Ovary (tissue), 9 donors: ENCODE data around the gene LCN1. TPM values are rescaled to one million over a fixed set of nuclear protein-coding genes. Genes with fewer than 3 reads are reported as not detected.

Source experiments
- DNase-seq, 5 donors: peaks; one replicate each; pipeline ENCODE4 v3.0.0-alpha.2; 2019 to 2020
- H3K27ac ChIP-seq, 2 donors: fragments of 200-600 bp; one replicate each; pipeline versions ENCODE4 v1.5.1 to v1.8.0; 2019 to 2022
- H3K27me3 ChIP-seq: fragments of 200-600 bp; one replicate; pipeline ENCODE4 v1.8.0; 2022
- H3K36me3 ChIP-seq: fragments of 200-600 bp; sonication (generic); one replicate; pipeline ENCODE4 v1.5.1; 2019
- H3K4me1 ChIP-seq: one replicate; pipeline ENCODE4 v1.8.1; 2013; ENCODE audit warnings: mild to moderate bottlenecking, moderate library complexity; ENCODE audit not compliant: insufficient read depth
- H3K4me3 ChIP-seq: fragments of 200-600 bp; sonication (generic); one replicate; pipeline ENCODE4 v1.5.1; 2017
- H3K9me3 ChIP-seq, 2 donors: fragments of 200-600 bp in 1 of 2; sonication (generic) in 1 of 2; one replicate each; pipeline versions ENCODE4 v1.5.1 to v1.8.1; 2013 to 2019; ENCODE audit warnings: mild to moderate bottlenecking in 1 of 2, moderate library complexity in 1 of 2
- EP300 ChIP-seq: sonication (generic); formaldehyde crosslinking; IDR thresholded peaks from one replicate; pipeline ENCODE4 v1.6.1; 2017; ENCODE audit warnings: antibody characterized with exemption
- POLR2A ChIP-seq: fragments of 450-650 bp; IDR thresholded peaks from one replicate; pipeline ENCODE4 v1.6.1; 2017; ENCODE audit warnings: antibody characterized with exemption, mild to moderate bottlenecking, moderate library complexity
- WGBS, 3 donors: extraction: QIAGEN DNeasy Blood & Tissue Kit in 1 of 3; methylation state at CpG; one replicate each; pipeline versions ENCODE4 v1.1.5 to v1.1.7; 2013 to 2017; 5-methylcytosine and 5-hydroxymethylcytosine counted together
- intact Hi-C, 4 donors: fragments of 100-400 bp; cut with DNase I; formaldehyde crosslinking; loops; one replicate each; pipeline versions ENCODE4 v1.11.0 to v1.15.1; 2022 to 2023
- polyA plus RNA-seq, 2 donors: library from polyadenylated mRNA; stranded (reverse); fragments of 200-250 nt in 1 of 2; fragments of 350-450 nt in 1 of 2; fragmentation: Illumina TruSeq in 1 of 2; extraction: RNeasy Lipid Tissue Mini Kit (QIAGEN cat#74804) in 1 of 2; gene quantifications; one replicate each; pipeline ENCODE4 v1.2.3, GENCODE V29; 2013 to 2014
- total RNA-seq, 7 donors: library from RNA; depleted of rRNA in 2 of 7; stranded (reverse); fragments of >200 nt in 2 of 7; fragmentation: NEBNext Ultra II Directional in 3 of 7; extraction: Animal tissue kit (Norgen Biotek cat#: 25700) in 3 of 7; gene quantifications; one replicate each; pipeline versions ENCODE4 v1.1.0 to v1.2.4, GENCODE V29; 2016 to 2023
- TF ChIP-seq, protein P1 (sequence below), 3 donors: fragments of 450-650 bp in 2 of 3; fragments of 200-600 bp in 1 of 3; IDR thresholded peaks; one replicate each; pipeline versions ENCODE4 v1.5.1 to v1.8.0; 2016 to 2022; ENCODE audit warnings: antibody characterized with exemption in 3 of 3, mild to moderate bottlenecking in 1 of 3
- donor health status: DM: no; HTN: no; CAD: no; lungs with moderate emphysema.
- donor health status: DM: no; HTN: no; CAD: no.
- donor health status: Bipolar disorder and iron deficiency.
- donor health status: DM: yes; HTN: yes; CAD: no.
- donor health status: DM: no; HTN: no; CAD: no.
- donor health status: DM: yes; HTN: yes; CAD: no.

Gene LCN1
- total and polyA plus RNA-seq, 9 donors: 2.3 to 5.3 TPM; not detected in 7

DNA sequence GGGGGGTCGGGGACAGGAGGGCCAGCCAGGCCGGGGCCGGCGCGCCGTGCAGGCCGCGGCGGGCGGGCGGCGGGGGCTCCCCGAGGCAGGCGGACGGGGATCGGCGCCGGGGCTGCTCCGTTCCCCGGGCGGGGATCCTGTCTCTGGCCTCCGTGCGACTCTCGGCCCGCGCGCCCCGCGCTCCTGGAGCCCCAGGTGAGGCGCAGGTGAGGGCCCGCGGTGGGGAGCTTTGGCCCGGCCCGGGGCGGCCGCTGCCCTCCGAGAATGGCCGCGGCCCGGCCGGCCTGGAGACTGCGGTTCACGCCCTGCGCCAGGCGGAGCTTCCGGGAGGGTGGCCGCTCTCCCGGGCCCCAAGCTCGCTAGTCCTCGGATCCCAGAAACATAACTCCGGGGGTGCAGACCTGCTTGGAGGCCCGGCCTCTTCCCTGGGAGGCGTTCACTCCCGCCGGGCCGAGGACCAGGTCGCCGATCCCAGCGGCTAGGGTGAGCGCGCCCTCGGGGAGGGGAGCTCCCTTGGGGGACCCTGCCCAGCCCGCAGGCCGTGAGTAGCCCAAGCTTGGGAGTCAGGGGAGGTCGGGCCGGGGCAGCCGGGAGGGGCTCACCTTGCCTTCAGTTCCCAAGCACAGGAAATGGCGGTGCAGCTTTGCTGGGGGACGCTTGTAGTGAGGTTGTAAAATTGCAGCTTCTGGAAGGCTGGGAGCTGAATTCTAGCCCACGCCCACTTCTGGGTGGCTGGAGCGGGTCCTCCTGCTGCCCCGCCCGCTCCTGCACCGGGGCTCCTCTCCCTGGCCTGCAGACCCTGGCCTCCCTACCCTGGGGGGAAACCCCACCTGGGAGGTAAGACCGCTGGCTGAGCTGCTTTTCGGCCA is 40.9 kb upstream of the LCN1 start:
- H3K4me1 ChIP-seq: peaks cover 4% of the 10 kb centered on the region
- H3K27ac ChIP-seq: peak overlapping the region; percentile 5 to 10
- peak overlapping the region; percentile 48 for H3K4me3 ChIP-seq
- intact Hi-C loops: no loop called here
- 1% methylated on average over 57 to 76 of the region's 76 CpGs for WGBS, 3 donors
- H3K36me3 ChIP-seq: no peaks in the 10 kb centered on the region
- DNase-seq: peak in 1 of 5 donors; percentile 48
- H3K27me3 ChIP-seq: no peaks in the 10 kb centered on the region
- TF ChIP-seq, protein P1, sequence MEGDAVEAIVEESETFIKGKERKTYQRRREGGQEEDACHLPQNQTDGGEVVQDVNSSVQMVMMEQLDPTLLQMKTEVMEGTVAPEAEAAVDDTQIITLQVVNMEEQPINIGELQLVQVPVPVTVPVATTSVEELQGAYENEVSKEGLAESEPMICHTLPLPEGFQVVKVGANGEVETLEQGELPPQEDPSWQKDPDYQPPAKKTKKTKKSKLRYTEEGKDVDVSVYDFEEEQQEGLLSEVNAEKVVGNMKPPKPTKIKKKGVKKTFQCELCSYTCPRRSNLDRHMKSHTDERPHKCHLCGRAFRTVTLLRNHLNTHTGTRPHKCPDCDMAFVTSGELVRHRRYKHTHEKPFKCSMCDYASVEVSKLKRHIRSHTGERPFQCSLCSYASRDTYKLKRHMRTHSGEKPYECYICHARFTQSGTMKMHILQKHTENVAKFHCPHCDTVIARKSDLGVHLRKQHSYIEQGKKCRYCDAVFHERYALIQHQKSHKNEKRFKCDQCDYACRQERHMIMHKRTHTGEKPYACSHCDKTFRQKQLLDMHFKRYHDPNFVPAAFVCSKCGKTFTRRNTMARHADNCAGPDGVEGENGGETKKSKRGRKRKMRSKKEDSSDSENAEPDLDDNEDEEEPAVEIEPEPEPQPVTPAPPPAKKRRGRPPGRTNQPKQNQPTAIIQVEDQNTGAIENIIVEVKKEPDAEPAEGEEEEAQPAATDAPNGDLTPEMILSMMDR (IDR thresholded peaks at IDR 0.05): no peak
- TF ChIP-seq EP300: no peak
- H3K9me3 ChIP-seq: no peaks in the 10 kb centered on the region

DNA sequence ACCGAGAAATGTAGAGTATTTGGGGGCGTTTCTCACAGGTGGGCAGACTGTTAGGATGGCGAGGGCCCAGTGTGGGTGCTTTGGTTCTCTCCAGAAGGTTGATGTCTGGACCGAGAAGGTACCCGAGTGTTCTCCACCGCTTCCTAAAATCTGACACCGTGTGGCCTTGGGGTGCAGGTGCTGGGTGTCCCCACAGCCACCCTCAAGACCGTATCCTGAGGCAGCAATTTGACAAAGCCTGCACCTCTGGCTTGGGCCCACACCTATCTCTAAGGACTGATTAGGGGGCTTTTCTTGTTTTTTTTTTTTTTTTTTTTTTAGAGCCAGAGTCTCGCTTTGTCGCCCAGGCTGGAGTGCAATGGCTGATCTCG is 40.3 kb upstream of the LCN1 start:
- intact Hi-C loops: no loop called here
- WGBS, 3 donors: 40 to 46% (median 44%) methylated on average over 11 of the region's 11 CpGs
- H3K27ac ChIP-seq: no peak overlapping the region
- no peaks in the 10 kb centered on the region for H3K27me3 ChIP-seq
- no peak for DNase-seq
- H3K36me3 ChIP-seq: no peaks in the 10 kb centered on the region
- no peak for TF ChIP-seq EP300
- no peak for TF ChIP-seq POLR2A
- TF ChIP-seq, protein P1 (IDR thresholded peaks at IDR 0.05): no peak
- H3K4me3 ChIP-seq: peak overlapping the region; percentile 48
- H3K9me3 ChIP-seq: no peaks in the 10 kb centered on the region
- H3K4me1 ChIP-seq: peaks cover 4% of the 10 kb centered on the region

DNA sequence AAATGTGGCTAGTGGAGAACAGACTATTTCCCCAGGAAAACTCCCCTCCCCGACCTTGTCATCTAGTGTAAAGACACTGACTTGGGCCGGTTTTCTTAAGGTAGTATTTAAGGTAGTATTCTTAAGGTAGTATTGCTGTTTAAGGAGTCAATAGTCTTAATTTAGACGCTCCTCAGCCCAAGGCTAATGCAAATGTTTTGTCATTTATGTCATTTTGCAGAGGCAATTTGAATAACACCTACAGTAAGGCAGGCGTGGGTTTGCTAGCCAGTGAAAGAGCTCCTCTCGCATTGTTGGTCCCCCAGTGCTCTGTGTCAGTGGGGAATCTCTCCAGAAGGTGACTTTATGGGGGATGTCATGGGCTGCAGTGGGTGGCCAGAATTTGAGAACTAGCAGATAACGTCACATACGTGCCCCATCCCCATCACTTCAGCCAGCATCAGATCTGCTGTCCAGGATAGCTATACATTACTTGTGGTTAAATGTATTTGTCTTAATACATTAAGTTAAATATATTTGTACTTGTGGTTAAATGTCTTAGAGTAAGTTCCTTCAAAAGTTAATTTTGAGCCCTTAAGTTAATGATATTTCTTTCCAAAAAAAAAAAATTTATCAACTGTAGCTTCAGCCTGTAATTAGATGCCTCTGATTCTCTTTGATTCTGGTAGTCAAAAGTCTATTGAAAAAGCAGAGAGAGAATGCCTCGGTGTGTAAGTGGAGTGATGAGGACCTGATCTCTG is 39.1 kb upstream of the LCN1 start:
- TF ChIP-seq EP300 (no peak), POLR2A (no peak)
- TF ChIP-seq, protein P1 (IDR thresholded peaks at IDR 0.05): no peak
- 77 to 84% (median 82%) methylated on average over 8 of the region's 8 CpGs for WGBS, 3 donors
- no peak for DNase-seq

DNA sequence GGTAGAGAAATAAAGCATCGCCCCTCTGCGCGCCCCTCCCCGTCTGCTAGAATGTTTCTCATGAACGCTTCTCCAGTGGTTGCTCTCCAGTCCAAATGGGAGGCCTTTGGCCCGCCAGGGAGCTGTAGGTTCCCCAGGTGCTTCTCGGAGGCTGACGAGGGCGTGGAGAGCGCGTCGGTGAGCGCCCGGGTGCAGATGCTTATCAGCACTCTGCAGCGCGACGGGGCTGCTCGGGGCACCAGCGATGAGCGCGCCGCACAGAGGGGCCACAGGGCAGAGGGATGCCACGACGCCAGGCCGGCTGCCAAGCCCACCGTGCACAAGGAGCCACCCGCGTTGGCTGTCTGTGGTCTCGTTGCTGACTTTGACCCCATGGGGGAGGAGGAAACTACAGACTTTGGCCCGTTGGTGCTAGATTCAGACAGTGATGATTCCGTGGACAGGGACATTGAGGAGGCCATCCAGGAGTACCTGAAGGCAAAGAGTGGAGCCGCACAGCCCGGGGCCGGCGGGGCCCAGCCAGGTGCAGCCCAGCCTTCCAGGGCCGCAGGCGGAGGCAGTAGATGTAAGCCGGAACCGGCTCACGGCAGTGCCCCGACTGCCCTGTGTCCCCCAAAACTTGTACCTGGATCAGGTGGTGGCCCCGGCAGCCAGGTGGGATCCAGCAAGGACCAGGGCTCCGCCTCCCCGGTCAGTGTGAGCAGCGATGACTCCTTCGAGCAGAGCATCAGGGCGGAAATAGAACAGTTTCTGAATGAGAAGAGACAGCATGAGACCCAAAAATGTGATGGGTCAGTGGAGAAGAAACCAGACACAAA is 36.6 kb upstream of the LCN1 start:
- DNase-seq: no peak

More for the DNA sequence above, 39.1 kb upstream of the LCN1 start:
- intact Hi-C loops: no loop called here
- Histone ChIP-seq H3K4me1 (peaks cover 4% of the 10 kb centered on the region), H3K4me3 (no peak overlapping the region), H3K9me3 (no peaks in the 10 kb centered on the region), H3K27ac (no peak overlapping the region), H3K36me3 (no peaks in the 10 kb centered on the region), H3K27me3 (no peaks in the 10 kb centered on the region)

More for the DNA sequence above, 36.6 kb upstream of the LCN1 start:
- Histone ChIP-seq H3K27me3 (no peaks in the 10 kb centered on the region), H3K9me3 (no peaks in the 10 kb centered on the region), H3K27ac (no peak overlapping the region), H3K4me3 (no peak overlapping the region), H3K36me3 (no peaks in the 10 kb centered on the region), H3K4me1 (peaks cover 4% of the 10 kb centered on the region)
- TF ChIP-seq POLR2A (no peak), EP300 (no peak)
- TF ChIP-seq, protein P1 (IDR thresholded peaks at IDR 0.05): no peak
- intact Hi-C loops: no loop called here
- whole genome bisulfite sequencing, 3 donors: 92 to 95% (median 93%) methylated on average over 47 of the region's 47 CpGs
